HG03520 (cell line): ENCODE data around the gene MSI2.
"Not testable (repeated sequence)": the region's sequence is repeated elsewhere in the genome, so short reads cannot be mapped to it uniquely, and the experiment has no call there.

Experiments
- ATAC-seq: cut with Tn5 transposase; IDR thresholded peaks from one replicate; pipeline ENCODE4 v1.9.1; 2021; ENCODE audit warnings: mild to moderate bottlenecking, moderate library complexity; ENCODE audit not compliant: unreplicated experiment

MSI2 gene

DNA sequence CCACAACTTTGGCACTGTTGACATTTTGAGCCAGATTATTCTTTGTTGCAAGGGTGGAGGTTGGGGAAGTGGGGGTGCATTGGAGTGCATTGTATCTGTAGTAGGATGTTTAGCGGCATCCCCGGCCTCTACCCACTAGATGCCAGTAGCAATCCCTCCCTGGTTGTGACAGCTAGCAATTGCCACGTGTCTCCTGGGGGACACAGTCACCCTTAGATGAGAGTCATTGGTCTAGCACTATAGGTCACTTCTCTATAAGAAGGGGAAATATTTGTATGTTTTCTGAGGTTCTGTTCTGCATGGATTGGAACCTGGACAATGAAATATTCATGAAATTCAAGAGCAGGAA lies 32.4 kb downstream of the MSI2 start:
- ATAC-seq = no peak

DNA sequence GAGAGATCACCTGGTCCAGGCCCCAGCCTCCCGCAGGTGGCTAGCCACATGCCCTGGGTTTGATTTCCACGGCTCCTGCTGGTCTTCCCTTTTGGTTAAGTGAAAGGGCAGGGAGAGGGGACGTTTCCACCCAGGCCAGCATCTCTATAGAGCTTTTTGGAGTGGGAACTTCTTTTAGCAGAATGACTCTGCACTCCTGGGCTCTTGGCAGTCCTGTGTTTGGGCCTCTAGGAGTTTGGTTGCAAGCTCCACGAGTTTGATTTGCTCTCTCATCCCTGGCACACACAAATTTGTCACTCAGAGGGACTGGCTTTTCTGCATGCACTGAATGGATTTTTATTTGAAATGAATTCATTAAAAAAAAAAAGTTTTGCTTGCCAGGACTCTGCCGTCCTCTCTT lies 32.8 kb downstream of the MSI2 start:
- ATAC-seq = no peak

DNA sequence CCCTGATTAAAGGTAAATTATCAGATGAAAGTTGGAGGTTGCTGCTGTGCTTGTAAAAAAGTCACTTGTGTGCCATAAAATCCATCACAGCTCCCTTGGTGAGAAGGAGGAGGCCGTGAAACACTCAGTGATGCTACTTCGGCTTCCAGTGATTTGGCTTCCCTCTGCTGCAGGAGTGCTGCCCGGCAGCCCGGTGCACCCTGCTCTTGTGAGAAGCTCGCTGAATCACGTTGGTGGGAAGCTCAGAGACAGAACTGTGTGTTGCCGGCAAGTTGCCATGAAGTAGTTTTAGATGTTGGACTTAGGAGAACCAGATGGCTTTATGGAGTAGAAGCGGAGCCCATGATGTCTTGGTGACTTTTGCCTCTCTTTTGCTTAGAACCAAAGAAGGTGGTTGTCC lies 33.3 kb downstream of the MSI2 start:
- no peak for ATAC-seq

DNA sequence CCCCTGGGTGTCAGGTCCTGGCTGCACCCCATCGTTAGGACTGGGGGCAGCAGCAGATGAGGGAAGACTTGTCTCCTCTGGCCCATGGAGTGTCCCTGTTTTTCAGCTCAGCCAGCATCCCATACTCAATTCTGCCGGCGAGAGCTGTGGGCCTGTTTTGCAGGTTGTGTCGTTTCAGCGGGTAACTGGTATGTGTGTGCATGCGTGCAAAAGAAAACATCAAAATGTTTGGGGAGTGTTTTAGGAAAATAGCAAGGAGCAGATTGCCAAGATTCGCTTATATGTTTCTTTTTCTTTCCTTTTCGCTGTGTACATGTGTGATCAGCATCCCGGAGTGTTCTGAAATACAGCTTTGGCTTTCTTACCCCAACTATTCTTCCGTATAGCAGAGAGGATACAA lies 34.7 kb downstream of the MSI2 start:
- ATAC-seq = no peak

DNA sequence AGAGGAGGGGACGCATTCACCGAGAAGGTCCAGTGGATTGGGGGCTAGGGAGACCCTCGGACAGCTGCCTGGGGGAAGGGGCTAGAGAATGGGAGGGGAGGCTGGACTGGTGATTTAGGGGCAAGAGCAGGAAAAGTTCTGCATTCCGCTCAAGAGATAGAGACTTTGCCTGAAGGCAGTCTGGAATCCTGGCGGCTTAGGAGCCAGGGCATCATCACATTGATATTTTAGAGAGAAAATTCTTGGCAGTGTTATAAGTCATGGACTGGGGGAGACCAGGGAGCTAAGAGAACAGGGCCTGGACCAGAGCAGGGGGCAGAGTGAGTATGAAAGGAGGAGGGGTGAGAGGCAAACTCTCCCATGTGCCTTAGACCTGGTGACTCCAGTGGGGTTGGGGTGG lies 35.8 kb downstream of the MSI2 start:
- no peak for ATAC-seq

GRCh38 chr17:57293077-57293476 lies 36.8 kb downstream of the MSI2 start:
- ATAC-seq = no peak

GRCh38 chr17:57294101-57294500 lies 37.8 kb downstream of the MSI2 start:
- ATAC-seq = no peak

GRCh38 chr17:57294629-57295501 lies 38.5 kb downstream of the MSI2 start:
- no peak for ATAC-seq

GRCh38 chr17:57295526-57296023 lies 39.3 kb downstream of the MSI2 start:
- ATAC-seq = no peak

- no peak for ATAC-seq
Measured at GRCh38 chr17:57296231-57296630, 39.9 kb downstream of the MSI2 start.

GRCh38 chr17:57299176-57299575 lies 42.9 kb downstream of the MSI2 start:
- ATAC-seq = no peak

GRCh38 chr17:57300592-57300991 lies 44.3 kb downstream of the MSI2 start:
- ATAC-seq = not testable (repeated sequence)

GRCh38 chr17:57302690-57303465 lies 46.6 kb downstream of the MSI2 start:
- no peak for ATAC-seq

DNA sequence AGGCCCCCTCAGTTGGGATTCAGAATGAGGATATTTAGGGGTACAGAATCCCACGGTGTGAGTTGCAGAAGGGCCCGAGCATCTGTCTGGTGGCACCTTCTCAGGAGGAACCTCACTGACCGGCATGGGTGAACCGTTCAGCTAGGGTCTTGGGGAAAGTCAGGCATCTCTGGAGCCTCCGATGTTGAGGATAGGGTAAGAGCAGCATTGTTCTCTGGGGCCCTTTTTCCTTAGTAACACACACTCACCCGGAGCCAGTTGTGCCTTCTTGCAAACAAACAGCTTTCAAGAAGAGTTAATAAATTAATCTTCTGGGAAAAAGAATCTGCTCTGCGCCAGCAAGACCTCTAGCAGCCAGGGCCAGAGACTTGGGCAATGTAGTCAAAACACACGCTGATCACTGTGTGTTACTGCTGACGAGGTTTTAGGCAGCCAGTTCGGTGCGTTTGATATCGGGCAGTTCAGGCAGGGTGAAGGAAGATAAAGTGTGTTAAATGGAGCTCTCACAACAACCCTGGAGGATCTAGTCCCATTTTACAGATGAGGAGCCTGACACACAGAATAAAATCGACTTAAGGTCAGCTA lies 48.9 kb downstream of the MSI2 start:
- no peak for ATAC-seq

- ATAC-seq = no peak
Measured at GRCh38 chr17:57305908-57306504, 49.7 kb downstream of the MSI2 start.

- no peak for ATAC-seq
Measured at GRCh38 chr17:57308543-57309186, 52.3 kb downstream of the MSI2 start.

DNA sequence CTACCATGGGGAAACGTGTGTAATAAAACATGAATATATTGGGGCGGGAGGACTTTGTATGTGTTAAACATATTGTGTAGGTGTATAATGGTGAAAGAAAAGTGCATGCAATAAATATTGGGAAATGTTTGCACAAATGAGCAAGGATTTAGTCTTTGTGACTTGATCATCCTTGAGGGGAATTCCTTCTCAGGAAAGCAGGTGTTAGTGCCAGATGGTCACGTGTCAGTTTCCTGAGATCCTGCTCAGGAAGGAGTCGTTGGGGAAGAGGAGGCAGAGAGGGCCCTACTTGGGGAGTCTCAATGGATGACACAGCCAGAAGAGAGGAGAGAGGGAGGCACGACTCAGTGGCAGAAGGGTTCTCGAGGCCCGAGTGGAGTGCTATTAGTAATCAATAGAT lies 53.2 kb downstream of the MSI2 start:
- ATAC-seq = no peak

DNA sequence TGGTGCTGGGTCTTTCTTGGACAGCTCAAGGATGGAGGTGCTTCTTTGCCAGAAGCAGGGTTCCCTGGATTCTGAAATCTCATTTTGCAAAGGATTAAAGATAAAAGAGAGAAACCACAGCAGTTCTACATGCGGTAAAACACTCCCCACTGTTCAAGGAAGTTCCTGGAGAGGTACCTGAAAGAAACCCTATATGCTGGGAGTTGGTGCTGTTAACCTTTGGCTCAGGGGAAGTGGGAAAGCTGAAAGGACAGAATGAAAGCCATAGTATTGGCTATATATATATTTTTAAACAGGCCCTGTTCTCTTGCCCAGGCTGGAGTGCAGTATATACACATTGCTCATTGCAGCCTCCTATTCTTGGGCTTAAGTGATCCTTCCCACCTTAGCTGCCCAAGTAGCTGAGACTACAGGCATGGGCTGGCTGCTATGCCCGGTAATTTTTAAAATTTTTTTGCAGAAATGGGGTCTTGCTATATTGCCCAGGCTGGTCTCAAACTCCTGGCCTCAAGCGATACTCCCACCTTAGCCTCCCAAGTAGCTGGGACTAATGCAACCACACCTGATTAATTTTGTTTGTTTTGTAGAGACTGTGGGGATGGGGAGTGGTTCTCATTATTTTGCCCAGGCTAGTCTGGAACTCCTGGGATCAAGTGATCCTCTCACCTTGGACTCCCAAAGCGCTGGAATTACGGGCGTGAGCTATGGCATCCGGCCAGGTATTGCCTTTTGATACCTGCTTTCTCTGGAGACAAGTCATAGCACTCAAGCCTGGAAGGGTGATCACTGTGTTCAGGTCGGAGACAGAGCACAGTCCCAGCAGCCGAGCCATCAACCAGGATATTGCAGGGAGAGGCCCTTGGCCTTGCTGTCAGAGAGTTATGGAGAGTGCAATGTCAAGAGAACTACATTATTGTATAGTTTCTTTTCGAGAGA lies 55.2 kb downstream of the MSI2 start:
- ATAC-seq = no peak

DNA sequence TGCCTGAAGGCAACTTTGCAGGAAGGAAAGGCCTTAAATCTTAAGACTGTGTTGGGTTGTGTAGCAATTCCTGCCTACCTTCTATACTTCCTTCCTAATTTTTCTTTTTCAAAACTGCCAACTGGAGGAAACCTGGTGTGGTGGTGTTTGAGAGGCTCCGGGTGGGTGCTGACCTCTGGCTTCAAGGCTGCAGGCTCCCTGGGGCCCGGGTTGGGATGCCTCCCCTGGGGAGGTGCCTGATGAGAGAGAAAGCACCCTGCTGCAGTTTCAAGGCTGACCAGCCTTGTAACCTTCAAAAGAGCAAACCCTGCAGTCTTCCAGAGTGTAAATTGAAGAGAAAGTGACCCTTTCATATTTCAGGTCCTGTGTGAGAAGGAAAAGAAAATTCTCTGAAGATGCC lies 55.9 kb downstream of the MSI2 start:
- no peak for ATAC-seq
